HG03460 (cell line): ENCODE results near the gene AHRR.
"Not testable (repeated sequence)": the region's sequence is repeated elsewhere in the genome, so short reads cannot be mapped to it uniquely, and the experiment has no call there.

Source experiments
- ATAC-seq: cut with Tn5 transposase; IDR thresholded peaks from one replicate; pipeline ENCODE4 v1.9.1; 2021; ENCODE audit not compliant: unreplicated experiment

AHRR gene

DNA sequence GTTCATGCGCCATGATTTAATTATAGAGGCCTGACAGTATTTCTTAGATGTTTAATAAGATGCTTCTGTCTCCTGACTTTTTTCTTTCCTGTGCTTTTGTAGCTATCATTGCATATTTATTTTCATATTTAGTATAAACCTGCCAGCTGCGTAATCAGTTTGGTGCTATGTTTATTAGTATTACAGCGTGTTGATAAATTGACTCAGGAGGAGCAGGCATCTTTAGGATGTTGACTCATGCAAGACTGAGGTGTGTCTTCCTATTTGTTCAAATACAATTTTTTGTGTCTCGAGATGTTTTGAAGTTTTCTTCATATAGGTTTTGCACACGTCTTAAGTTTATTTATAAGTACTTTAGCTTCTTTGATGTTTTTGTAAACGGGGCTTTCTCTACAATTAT is 85.5 kb downstream of the AHRR start:
- ATAC-seq: no peak

DNA sequence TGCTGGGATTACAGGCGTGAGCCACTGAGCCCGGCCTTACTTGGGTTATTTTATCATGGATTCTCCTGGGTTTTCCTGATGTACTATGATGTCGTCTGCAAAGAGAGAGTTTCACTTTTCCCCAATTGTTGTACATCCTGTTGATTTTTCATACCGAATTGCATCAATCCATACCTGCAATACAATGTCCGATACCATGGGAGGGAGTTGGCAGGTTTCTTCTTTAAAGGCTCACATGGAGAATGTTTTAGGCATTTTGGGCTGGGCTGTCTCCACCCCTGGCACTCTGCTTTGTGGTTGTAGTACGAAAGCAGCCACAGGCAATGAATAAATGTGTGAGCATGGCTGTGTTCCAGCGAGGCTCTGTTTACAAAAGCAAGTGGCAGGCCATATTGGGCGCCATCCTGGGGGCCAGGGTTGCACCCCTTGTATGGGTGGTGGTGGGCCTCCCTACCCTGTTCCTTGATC is 86.3 kb downstream of the AHRR start:
- ATAC-seq: no peak

DNA sequence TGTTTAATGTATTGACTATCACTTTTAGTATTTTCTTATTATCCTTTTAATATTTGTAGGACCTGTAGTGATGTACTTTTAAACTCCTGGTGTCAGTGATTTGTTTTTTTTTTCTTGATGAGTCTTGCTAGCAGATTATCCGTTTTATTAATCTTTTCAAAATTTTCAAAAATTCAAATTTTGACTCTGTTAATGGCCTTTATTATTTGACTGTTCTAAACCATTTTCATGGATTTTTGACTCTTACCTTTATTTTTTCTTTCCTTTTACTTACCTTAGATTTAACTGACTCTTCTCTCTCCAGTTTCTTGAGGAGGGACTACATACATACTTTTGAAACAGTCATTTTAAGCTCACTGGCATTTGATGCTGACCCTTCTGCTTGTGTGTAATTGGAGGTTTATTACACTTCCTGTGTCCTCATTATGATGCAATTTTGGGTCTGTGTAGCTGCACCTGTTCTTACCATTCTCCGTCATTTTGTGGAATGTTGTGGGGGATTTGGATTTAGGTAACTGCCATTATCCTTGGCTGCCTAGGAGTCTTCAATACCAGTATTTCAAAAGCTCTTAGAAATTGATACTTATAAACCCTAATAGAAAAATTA is 89.5 kb downstream of the AHRR start:
- ATAC-seq: no peak

DNA sequence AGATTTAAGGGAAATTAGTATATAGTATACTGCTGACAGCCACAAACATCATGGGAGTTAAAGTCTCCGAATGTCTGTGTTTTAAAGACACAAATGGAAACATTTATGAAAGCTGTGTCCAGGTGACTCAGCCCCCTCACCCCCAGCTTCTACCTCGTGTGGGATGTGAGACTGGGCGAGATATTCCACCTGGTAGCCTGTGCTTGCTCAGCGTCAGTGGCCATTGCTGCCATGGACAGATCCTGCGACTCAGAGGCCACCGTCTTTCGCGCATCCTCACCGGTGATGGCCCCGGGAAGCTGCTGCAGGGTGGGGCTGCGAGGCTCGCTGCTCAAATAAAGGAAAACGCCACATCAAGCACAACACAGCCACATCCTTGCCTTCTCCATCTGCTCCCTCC is 90.2 kb downstream of the AHRR start:
- no peak for ATAC-seq

DNA sequence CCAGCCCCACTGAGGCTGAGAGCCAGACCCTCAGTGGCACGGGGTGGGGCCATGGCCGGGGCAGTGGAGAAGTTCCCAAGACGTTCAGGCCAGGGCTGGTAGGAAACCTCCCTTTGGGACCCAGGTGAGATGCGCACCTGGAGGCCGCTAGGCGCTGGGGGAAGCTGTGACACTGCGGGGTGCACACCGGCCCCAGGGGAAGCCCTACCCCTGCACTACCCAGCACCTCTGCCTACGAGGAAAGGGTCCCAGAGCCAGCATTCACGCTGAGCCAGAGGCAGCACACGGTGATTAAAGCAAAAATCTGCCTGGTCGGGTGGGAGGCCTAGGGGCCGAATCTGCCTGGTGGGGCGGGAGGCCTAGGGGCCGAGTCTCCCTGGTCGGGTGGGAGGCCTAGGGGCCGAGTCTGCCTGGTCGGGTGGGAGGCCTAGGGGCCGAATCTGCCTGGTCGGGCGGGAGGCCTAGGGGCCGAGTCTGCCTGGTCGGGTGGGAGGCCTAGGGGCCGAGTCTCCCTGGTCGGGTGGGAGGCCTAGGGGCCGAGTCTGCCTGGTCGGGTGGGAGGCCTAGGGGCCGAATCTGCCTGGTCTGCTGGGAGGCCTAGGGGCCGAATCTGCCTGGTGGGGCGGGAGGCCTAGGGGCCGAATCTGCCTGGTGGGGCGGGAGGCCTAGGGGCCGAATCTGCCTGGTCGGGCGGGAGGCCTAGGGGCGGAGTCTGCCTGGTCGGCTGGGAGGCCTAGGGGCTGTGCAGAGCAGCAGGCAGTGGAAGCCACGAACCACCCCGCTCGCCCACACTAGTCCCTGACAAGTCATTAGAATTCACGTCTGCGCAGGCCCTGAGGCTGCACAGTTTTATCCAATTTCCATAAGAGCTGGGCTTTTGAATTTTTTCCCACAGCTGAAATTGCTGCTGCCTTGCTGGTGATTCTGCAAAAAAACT is 93.7 kb downstream of the AHRR start:
- not testable (repeated sequence) for ATAC-seq

DNA sequence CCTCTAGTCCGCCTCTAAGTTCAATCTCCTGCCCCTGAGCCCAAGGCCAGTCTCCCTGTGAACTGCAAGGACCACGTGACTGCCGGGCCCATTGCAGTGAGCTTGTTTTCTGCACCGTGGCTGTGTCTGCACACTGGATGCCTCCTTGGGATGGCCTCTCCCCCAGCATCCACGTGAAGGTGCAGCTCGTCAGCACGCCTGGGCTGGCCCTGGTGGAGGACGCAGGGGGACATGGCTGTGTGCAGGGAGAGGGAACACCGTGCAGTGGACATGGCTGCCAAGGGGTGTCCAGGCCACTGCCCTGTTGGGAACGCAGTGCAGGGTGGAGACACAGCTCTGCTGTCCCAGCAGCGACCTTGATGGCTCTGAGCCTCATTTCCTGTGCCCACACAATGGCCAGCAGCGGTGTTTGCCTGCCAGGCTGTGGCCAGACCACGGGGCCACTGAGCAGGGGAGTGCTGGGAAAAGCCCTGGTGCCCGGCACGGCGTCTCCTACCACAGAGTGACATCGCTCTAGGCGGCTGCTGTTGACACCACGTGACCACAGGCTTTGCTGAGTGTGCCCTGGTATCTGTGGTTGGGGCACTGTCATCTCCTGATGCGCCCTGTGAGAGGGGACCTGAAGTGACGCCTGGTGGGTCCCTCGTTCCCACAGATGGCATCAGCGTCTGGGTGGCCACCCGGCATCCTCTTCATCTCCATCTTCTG is 94.6 kb downstream of the AHRR start:
- no peak for ATAC-seq

DNA sequence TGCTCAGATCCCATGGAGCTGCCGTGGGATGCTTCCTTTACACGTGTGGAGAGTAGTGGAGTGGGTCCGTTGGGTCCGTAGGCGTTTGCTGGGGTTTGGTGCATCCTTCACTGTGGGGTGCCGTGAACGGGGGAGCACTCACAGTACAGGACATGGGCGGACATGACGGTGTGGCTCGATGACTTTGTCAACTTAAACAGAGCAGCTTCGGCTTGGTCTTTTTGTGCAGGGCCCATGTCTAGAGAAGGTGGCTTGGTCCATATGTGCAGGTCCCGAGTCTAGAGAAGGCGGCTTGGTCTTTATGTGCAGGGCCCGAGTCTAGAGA is 95.1 kb downstream of the AHRR start:
- ATAC-seq: no peak

DNA sequence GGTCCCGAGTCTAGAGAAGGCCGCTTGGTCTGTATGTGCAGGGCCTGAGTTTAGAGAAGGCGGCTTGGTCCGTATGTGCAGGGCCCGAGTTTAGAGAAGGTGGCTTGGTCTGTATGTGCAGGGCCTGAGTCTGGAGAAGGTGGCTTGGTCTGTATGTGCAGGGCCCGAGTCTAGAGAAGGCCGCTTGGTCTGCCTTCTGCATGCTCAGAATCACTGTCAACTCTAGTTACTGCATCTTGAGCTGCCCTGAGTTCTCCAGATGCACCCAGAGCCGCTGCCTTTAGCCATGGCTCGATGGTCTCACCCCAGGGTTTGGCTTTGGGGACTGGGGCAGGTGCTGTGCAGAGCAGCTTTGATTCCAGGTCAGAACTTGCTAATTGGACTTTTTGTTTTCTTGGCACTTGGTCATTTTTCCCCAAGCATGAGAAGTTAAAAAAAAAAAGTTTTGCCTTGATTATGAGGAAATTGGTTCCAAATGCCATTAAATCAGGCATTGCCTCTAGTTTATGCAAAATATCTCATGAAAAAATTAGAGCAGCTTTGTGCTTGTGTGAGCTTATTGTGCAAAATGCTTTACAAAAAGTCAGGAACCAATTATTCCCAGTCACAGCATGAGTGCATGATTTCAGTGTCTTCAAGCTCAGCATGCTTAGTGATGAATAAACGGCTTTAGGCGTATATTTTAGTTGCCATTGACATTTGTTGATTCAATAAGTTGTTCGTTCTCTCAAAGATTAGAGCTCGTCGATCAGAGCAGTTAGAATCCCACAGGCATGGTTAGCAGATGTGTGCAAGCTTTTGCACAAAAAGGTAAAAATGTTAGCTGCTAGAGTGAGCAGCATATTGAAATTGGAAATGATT is 96.0 kb downstream of the AHRR start:
- no peak for ATAC-seq

DNA sequence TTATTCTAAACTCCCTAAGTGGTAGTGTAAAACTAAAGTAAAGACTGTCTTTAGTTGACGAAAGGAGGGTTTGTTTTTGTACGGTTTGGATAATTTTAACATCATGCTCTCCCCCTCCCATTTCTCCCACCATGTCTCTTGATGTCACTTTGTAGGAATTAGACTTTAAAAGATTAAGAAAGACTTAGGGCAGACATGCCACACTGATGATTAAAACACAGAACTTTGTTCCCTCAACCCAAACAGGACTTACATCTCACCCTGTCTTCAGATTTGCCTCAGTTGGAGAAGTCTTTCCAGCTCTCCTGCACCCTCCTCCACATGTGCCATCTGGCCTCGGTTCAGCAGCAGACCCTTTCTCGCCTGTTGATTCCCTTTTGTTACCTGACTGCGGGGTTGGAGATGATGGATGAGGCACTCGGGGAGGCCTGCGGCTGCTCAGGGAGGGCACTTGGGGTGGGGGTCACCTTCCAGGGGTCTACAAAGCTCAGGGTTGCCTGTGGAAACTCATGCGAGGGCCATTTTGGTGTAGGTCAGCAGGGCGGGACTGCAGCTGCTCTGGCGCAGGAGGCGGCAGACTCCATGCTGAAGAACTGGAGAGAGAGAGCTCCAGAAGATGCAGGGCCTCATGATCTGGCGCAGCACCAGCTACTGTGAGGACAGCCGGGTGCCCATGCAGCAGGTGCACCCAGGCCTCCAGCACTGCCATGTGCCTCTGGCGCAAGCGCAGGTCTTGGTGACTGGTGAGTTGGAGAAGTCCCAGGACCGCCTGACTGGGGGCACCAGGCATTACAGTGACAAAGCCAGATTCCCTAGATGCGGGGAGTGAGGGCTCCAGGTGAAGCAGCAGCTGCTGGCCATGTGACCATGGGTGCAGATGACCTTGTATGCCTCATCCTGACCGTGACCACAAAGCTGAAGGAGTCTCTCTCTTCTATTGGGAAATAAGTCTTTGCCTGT is 96.9 kb downstream of the AHRR start:
- no peak for ATAC-seq

DNA sequence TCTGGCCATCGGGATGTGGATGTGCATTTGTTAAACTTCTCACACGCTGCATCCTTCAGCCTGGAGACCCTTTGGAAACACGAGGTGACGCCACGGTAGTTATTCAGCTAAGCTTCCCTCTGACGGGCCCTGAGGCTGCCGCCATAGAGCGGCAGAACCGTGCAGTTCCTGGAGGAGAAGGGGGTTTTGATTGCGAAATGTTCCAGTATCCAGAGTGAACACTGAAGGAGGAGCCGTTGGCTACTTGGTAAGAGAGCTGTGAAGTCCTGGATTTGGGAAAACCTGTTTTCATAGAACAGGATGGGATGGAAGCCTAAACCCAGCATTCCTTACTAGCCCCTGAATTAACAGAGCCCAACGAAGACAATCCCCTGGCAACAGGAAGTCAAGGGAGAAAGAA is 98.5 kb downstream of the AHRR start:
- no peak for ATAC-seq

DNA sequence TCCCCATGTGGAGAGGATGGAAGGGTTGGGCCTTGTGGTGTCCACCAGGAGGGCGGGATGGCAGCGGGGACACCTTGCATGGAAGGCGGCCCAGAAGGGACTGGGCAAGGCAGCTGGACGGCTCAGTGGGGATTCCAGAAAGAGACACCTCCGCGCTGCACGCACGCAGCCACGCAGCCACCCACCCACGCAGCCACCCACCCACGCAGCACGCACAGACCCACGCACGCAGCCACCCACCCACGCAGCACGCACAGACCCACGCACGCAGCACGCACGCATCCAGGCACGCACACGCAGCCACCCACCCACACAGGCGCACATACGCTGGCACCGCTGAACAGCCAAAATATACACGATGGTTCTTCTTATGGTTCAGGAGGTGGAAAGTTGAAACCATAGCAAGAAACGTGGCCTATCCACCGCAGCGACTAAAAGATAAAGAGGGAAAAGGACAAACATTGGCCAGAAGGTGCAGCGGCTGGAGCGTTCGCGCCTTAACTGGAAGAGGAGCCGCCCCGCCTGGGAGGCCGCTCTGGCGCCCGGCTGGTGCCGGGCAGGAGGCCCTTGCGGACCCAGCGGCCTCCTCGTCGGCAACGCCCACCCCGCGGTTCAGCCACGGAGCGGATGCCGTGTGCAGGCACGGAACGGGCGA is 99.2 kb downstream of the AHRR start:
- no peak for ATAC-seq

DNA sequence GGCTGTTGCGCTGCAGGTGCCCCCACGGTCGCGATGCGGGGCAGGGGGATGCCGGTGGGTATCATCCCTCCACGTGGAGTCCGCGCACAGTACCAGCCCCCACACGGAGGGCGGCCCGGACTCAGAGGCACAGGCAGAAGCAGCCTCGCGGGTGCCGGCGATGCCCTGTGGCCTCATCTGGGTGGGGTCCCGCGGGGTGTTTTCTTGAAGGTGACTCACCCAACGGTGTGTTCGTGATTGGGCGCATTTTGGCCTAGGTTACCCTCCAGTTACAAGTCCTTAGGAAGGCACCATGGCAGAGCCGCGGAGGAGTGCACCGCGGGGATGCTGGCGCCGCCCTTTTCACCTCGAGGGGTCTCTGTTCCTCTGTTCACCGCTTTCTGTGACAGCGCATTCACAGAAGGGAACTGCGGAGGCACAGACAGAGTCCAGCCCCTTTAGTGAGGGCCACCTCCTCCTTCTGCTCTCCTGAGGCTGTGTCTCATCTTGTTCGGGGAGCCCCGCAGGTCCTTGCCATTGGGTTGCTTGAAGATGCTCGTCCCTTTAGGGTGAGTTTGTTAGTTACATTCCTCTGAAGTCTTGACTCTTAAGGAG is 99.9 kb downstream of the AHRR start:
- ATAC-seq: no peak

DNA sequence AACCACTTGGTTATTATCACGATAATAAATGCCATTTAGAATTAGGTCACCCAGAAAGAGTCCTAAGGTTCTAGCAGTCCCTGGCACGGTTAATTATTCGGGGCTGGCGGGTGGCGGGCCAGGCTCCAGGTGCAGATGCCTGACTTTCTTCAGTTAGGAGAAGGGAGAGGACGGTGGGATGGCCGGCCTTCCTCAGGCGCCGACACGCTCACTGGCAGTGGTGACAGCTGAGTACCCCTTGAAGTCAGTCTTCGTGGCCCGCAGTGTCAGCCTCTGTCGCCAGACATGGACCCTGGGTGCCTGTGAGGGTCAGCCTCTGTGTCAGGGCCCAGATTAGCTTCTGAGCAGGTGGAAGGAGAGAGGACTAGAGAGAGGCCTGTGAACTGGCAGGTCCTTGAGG is 100.4 kb downstream of the AHRR start:
- ATAC-seq: no peak

DNA sequence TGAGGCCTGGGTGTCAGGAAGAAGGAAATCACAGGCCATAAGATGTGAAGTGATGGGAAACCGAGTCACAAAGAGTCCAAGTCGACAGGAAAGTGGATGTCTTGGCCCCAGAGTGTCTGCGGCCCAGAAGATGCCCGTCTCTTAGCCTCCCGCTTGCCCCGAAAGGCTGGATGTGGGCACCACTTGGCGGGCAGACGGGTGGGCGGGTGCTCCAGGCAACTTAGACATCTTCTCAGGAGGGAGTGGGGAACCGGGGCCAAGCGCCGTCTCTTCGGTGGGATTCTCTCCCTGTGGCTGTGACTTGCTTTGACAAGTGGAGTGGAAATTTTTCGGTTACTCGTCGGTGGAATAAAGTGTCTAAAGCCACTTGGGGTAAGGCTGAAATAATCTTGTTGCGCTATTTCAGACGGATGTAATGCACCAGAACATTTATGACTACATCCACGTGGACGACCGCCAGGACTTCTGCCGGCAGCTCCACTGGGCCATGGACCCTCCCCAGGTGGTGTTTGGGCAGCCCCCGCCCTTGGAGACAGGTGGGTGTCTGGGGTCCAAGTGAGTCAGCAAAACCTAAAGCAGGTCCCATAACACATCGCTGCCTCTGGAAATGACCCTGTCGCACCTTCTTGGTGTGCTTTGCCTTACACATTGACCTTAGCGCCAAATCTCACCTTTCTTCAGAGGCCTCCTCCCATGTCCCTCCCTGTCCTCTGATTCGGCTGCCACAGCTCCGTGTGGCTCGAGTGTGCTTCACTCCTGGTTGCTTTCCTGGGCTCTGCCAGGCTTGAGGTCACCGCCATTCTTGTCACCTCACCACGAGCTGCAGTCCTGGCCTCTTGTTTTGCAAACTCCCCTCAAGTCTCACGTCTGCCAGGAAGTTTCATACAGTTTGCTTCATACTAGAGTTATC is 101.1 kb downstream of the AHRR start:
- ATAC-seq: no peak

DNA sequence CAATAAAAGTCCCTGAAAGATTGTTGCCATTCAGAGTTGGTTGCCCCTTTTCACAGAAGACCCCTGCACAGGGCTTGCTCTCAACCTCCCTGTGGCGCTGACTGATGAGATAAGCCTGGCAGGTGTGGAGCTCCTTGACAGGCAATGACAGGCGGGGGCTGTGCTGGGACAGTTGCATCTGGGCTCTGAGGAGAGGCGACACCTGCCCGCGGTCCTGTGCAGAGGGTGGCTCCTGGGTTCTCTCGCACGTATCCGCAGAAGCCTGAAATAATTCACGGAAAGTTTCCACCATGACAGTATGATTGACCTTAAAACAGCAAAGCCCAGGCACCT is 101.7 kb downstream of the AHRR start:
- ATAC-seq: no peak

DNA sequence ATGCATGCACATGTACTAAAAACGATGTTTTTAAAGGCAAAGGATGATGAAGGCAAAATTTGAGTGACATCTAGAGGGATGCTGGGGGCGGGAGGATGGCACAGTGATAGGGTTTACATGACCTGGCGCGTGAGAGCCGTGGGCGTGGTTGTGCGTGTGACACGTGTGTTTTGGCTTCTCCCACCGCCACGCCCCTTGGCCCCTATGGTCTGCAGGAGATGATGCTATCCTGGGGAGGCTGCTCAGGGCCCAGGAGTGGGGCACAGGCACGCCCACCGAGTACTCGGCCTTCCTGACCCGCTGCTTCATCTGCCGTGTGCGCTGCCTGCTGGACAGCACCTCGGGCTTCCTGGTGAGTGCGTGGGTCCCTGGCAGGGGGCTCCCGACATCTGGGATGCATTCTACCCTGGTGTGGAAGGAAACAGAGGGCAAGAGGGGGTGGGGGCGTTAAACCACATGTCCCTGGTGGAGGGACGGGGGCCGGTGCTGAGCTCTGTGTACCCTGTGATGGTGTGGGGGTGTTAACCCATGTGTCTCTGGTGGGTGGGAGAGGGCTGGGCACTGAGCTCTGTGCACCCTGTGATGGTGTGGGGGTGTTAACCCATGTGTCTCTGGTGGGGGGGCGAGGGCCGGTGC is 102.2 kb downstream of the AHRR start:
- ATAC-seq: no peak

DNA sequence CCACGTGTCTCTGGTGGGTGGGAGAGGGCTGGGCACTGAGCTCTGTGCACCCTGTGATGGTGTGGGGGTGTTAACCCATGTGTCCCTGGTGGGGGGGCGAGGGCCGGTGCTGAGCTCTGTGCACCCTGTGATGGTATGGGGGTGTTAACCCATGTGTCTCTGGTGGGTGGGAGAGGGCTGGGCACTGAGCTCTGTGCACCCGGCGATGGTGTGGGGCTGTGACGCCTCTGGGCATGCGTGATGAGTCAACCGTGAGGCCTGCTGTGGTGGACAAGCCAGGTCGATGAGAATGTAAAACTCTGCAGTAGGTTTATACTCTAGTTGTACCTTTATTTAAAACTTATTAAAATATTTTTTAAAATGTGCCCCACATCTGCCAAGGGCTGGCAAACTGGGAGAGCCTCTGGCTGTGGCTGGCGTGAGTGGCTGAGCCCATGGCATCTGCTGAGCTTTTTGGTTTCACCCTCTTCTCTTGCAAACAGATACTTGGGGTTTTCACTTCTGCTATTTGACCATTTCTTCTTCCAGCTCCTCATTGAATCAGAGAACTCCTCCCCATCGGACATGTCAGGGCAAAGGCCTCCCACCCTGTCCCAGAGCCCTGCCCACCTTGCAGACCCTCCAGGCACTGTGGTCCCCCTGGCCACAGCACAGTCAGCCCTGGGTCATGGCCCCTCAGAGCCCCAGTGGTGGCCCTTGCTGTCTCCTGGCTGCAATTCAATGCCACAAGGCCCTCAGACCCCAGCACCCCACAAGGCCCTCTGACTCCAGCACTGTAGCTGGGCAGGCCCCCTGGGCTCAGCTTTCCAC is 103.0 kb downstream of the AHRR start:
- ATAC-seq: peak; percentile 89
